GM21717 (cell line): Measurements from ENCODE around the gene RFC5.
A peak's percentile ranks its signal among the peaks of the same experiment; 100 is the strongest.
"Not testable (repeated sequence)": the region's sequence is repeated elsewhere in the genome, so short reads cannot be mapped to it uniquely, and the experiment has no call there.

Experiments
- ATAC-seq: cut with Tn5 transposase; IDR thresholded peaks from one replicate; pipeline ENCODE4 v1.9.1; 2021; ENCODE audit warnings: mild to moderate bottlenecking, moderate library complexity; ENCODE audit not compliant: unreplicated experiment

RFC5 gene

GRCh38 chr12:118015306-118015705 is 1.2 kb upstream of the RFC5 start:
- no peak for ATAC-seq

GRCh38 chr12:118015944-118016343 is 559 bp upstream of the RFC5 start:
- ATAC-seq = peak; percentile 4

- ATAC-seq = no peak
These were observed 1.4 kb downstream of the RFC5 start for GRCh38 chr12:118017926-118018325.

GRCh38 chr12:118020036-118020435 is 3.5 kb downstream of the RFC5 start:
- ATAC-seq = no peak

GRCh38 chr12:118022097-118022727 is 5.7 kb downstream of the RFC5 start:
- ATAC-seq = not testable (repeated sequence)

GRCh38 chr12:118022728-118023109 is 6.2 kb downstream of the RFC5 start:
- ATAC-seq = no peak

- ATAC-seq = no peak
These were observed 6.9 kb downstream of the RFC5 start for GRCh38 chr12:118023301-118023860.

- ATAC-seq = no peak
These were observed 8.7 kb downstream of the RFC5 start for GRCh38 chr12:118025168-118025567.

- ATAC-seq = no peak
These were observed 12.7 kb downstream of the RFC5 start for GRCh38 chr12:118029166-118029565.

GRCh38 chr12:118032188-118032587 is 15.7 kb downstream of the RFC5 start:
- ATAC-seq = no peak

GRCh38 chr12:118033323-118033722 is 16.8 kb downstream of the RFC5 start:
- ATAC-seq = no peak

GRCh38 chr12:118033902-118034301 is 17.4 kb downstream of the RFC5 start:
- no peak for ATAC-seq

- ATAC-seq = no peak
These were observed 18.1 kb downstream of the RFC5 start for GRCh38 chr12:118034429-118035189.

GRCh38 chr12:118035190-118036041 is 18.9 kb downstream of the RFC5 start:
- peak; percentile 92 for ATAC-seq

GRCh38 chr12:118036672-118037411 is 20.3 kb downstream of the RFC5 start:
- no peak for ATAC-seq

- no peak for ATAC-seq
These were observed 21.6 kb downstream of the RFC5 start for GRCh38 chr12:118038137-118038536.

- ATAC-seq = no peak
These were observed 25.6 kb downstream of the RFC5 start for GRCh38 chr12:118042091-118042490.

- no peak for ATAC-seq
These were observed 27.6 kb downstream of the RFC5 start for GRCh38 chr12:118044075-118044474.

- no peak for ATAC-seq
These were observed 28.1 kb downstream of the RFC5 start for GRCh38 chr12:118044577-118044976.

GRCh38 chr12:118046430-118046829 is 29.9 kb downstream of the RFC5 start:
- ATAC-seq = no peak
